Stimulated activated CD8-positive, alpha-beta memory T cell treated with anti-CD3 and anti-CD28 coated beads, Interleukin-2, amount 100 ng/mL, for 48 hours (primary cell): ENCODE results near the gene DDIAS.
A peak's percentile ranks its signal among the peaks of the same experiment; 100 is the strongest.
"Not testable (repeated sequence)": the region's sequence is repeated elsewhere in the genome, so short reads cannot be mapped to it uniquely, and the experiment has no call there.

ENCODE experiments used
- DNase-seq, 2 donors: peaks; one replicate each; pipeline ENCODE4 v3.0.0-alpha.2; 2020; ENCODE audit warnings: low read depth in 2 of 2

DDIAS gene, protein sequence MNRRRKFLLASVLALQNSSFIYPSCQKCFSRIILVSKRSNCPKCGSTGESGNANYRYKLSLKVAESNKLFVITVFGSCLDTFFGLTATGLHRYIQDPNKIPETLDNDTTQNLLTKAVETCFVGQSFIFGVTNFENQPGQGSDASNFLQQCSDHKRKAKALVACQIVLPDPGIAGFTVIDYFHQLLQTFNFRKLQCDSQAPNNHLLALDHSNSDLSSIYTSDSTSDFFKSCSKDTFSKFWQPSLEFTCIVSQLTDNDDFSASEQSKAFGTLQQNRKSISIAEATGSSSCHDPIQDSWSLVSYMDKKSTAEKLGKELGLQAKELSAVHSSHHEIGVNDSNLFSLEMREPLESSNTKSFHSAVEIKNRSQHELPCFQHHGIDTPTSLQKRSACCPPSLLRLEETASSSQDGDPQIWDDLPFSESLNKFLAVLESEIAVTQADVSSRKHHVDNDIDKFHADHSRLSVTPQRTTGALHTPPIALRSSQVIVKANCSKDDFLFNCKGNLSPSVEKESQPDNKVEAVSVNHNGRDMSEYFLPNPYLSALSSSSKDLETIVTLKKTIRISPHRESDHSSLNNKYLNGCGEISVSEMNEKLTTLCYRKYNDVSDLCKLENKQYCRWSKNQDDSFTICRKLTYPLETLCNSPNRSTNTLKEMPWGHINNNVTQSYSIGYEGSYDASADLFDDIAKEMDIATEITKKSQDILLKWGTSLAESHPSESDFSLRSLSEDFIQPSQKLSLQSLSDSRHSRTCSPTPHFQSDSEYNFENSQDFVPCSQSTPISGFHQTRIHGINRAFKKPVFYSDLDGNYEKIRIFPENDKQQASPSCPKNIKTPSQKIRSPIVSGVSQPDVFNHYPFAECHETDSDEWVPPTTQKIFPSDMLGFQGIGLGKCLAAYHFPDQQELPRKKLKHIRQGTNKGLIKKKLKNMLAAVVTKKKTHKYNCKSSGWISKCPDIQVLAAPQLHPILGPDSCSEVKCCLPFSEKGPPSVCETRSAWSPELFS

DNA sequence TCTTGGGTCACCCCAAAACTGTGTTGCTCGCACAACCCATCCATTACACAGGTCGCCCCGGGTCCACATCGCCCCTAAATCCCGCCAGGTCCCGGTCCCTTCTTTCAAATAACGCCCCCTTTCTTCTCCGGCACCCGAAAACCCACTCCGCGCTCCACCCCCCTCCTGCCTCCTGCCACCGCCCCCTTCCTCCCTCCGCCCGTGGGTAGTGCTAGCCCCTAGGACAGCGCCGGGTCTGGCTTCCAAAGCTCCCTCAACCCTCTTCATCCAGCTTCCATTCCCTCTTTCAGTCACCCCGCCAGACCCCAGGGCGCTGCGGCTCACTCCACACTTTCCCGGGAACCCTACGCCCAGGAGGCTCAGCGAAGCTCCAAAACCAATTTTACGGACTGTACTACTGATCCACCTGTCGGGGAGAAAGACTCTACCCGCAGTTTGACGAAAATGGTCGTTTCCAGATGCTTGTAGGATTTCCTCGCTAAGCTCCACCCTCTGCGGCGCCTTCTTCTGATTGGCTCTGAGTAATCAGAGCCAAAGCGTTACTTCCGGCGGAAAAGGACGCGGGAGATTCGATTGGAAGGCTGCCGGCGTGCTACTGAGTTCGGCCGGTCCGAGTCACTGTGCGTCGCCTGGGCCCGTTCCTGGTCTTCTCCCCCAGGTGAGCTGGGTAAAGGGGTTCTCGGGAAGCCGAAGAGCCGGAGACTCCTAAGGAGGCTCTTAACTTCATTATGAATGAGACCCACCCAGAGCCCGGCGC is at the start of gene DDIAS:
Gene DDIAS, plus strand, starts transcription at position 572 of the 757 bp plus-strand sequence. CDS start 13,003 bp downstream, outside the sequence.
- peak; percentile 85 to 94 for DNase-seq

DNA sequence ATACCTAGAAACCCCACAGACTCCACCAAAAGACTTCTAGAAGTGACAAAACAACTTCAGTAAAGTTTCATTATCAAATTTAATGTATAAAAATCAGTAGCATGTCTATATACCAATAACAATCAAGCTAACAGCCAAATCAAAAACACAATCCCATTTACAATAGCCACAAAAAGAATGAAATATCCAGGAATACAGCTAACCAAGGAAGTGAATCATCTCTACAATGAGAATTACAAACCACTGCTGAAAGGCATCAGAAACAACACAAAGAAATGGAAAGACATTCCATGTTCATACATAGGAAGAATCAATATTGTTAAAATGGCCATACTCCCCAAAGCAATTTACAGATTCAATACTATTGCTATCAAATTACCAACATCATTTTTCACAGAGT is 47.3 kb upstream of the DDIAS start:
- DNase-seq: no peak

DNA sequence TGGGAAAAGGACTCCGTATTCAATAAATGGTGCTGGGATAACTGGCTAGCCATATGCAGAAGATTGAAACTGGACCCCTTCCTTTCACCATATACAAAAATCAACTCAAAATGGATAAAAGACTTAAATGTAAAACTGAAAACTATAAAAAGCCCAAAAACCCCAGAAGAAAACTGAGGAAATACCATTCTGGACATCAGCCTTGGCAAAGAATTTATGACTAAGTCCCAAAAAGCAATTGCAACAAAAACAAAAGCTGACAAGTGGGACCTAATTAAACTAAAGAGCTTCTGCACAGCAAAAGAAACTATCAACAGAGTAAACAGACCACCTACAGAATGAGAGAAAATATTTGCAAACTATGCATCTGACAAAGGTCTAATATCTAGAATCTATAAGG is 46.6 kb upstream of the DDIAS start:
- not testable (repeated sequence) for DNase-seq

DNA sequence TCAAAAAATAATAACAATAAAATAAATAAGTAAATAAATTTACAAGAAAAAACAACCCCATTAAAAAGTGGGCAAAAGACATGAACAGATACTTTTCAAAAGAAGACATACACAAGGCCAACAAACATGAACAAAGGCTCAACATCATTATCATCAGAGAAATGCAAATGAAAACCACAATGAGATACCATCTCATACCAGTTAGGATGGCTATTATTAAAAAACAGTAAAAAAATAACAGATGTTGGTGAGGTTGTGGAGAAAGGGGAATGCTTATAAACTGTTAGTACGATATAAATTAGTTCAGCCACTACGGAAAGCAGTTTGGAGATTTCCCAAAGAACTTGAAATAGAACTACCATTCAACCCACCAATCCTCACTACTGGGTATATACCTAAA is 45.9 kb upstream of the DDIAS start:
- no peak for DNase-seq

DNA sequence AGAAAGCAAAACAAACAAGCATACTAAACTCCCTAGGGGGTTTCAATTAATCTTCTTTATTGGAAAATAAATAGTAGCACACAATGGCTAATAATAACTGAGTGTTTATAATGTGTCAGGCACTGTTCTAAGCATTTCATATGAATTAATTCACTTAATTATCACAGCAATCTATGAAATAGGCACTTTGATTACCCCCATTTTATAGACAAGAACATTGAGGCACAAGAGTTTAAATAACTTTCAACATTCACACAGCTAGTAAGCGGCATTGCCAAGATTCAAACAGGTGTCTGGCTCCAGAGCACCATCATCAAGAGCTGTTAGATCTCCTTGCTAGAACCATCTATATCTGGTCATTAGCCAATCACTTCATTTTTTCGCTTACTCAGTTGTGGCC is 44.4 kb upstream of the DDIAS start:
- DNase-seq: no peak

DNA sequence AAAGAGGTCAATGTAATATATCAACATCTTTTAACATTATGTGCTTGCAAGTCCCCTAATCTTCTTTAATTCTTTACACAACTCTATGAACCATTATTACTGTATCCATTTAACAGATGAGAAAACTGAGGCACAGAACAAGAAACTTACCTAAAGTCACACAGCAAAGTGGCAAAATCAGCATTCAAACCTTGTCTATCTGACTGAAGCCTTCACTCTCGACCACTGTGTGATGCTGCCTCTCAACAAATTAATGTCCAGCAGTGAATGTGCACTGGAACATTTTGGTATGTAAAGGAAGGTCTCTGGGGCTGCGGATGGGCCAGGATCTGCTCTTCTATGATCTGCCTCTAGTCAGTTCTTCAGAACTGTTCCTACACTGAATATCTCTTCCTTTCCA is 43.4 kb upstream of the DDIAS start:
- no peak for DNase-seq

DNA sequence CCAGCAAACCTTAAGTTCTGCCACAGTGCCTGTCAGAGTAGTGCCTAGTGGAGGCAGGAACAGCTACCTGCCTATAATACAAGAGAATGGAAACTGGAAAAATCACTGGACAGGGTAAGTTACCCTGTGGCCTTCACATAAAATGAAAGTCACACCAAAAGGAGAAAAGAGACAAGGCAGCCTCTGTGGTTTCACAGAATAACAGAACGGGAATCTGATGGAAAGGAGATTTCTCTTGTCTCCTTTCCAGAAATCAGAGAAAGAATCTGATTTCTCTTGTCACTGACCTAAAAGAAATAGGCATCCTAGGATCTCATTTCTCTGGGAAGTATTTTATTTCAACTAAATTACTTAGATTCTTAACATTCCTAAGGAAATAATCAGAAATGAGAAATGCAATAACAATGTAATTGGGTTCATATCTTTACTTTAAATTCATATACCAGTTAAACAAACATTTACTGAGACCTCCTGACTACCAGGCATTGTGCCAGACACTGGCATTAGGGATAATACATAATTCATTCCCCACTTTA is 42.9 kb upstream of the DDIAS start:
- DNase-seq: no peak

DNA sequence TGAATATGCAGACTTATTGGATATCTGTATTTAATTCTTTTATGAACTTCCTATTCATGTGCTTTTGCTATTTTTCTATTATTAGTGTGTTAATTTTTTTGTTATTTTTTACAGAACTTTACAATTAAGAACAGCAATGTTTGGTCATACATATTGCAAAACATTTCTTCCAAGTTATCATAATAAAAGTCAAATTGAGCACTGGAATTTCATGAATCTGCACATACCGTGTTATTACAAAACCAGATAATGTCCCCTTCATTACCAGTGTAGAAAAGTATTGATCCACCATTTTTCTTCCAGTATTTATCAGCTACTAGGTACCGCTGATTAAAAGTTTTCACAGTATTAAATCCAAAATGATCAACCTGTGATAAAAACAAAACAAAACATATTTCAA is 41.8 kb upstream of the DDIAS start:
- DNase-seq: no peak

DNA sequence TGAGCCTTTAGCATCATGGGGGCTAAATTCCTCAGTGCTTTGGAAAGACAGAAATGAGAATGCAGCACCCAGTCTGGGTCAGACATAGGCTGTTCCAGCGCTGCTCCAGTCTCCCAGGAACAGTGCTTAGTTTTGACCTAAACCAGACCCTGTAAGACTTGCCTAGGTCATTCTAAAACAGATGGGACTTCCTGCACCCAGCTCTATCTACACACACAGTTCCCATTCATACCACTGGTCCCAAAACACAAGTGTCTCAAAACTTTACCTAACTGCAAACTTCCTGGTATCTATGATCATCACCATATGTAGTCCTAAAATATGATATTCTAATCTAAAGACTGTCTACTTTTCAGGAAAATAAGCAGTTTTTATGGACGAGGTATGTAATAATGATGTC is 39.2 kb upstream of the DDIAS start:
- no peak for DNase-seq

DNA sequence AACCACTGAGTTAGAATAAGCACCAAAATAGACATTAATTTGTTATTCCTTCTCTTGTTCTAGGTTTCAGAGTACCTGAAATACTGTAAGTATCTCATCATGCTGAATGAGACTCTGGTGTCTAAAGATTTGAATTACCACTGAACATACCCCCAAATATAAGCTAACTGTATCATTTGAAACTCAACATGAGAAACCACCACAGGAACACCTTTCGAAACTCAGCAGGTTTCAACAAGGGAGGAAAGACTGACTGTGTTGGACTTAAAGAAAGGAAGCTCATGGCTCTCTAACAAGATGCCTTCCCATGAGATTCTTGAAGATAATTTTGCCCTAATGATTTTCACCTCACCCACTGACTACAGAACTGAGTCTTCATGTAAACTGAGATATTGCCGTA is 38.3 kb upstream of the DDIAS start:
- DNase-seq: no peak

DNA sequence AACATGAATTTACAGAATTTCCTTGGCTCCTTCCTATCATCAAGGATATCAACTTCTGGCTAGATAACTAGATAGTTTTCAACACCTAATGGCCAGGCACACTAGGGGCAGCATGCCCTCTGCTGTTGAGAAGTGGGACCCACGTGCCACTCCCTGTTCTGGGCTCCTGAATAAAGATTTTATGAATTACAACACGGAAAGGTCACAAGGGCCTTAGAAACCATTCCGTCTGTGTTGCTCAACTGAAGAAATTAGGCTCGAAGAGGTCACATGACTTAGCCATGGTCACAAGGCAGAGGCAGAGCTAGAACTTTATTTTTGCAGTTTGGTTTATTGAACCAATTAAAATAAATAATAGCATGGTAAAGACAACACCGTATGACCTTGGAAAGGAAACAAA is 37.3 kb upstream of the DDIAS start:
- no peak for DNase-seq

DNA sequence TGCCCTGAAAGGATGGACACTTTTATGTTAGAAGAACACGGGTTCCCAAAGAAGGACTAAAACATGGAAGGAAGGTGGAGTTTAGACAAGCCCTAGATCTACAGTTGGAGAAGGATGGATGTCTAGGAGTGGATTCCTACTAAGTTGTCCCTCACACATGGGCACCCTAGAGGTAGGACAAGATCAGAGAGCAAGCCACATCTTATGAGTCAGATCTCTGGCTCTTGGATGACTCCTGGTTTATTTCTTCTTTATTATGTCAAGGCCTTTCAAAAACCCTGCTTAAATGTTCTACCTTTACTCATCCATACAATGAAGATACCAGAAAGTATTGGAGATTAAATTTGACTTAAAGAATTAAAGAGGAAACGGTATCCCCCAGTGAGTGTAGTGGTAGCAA is 35.7 kb upstream of the DDIAS start:
- no peak for DNase-seq

DNA sequence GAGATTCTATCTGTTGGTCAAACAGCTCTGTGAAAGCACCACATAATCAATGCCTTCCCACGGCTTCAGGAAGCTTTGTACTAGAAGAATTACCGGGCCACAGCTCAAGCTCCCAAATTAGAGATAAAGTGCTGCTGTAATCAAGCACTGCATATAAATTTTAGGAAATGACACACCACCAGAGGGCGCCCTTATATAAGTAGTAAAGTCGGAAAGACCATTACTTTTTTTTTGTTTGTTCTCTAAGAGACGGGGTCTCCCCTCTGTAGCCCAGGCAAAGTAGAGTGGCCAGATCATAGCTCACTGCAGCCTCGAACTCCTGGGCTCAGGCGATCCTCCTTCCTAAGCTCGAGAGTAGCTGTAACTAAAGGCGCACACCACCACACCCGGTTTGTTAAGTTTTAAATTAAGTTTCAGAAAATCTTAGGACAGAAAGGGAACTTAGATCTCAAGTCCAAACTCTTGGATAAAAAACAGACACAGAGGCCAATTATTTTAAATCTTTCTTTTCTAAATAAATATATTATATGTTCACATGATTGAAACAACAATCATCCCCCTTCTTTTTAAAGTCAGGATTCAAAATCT is 33.9 kb upstream of the DDIAS start:
- DNase-seq: peak; percentile 49 to 55

DNA sequence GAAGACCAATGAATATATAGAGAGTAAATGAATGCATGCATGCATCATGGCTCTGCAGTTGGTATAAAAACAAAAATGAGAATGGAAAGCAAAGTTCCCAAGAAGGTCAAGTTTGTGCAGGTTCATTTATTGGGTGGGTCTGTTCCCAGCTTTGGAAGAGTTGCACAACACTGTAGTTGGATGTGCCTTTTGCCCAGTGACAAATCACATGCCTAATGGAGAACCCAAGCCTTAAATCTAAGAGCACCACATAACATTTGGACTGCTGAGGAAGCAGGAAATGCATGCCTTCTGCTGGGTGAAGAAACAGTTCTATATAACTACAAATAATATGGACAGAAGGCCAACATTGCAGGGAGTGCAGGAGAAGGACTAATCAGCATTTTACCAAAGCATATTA is 31.9 kb upstream of the DDIAS start:
- DNase-seq: no peak

DNA sequence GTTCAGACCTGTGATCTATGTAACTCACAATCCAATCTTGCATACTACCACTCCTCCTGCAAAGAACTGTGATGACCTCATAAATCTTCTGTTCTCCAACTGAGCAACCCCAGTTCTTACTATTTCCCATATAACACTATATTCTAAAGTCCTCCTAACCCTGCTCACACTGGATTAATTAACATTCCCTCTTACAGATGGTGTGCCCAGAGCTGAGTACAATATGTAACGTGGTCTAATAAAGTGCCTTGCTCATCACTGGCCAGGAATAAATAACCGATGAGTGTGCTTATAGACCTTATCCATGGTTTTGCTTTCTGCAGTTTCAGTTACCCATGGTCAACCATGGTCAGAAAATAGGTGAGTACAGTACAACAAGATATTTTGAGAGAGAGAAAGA is 29.9 kb upstream of the DDIAS start:
- DNase-seq: no peak

DNA sequence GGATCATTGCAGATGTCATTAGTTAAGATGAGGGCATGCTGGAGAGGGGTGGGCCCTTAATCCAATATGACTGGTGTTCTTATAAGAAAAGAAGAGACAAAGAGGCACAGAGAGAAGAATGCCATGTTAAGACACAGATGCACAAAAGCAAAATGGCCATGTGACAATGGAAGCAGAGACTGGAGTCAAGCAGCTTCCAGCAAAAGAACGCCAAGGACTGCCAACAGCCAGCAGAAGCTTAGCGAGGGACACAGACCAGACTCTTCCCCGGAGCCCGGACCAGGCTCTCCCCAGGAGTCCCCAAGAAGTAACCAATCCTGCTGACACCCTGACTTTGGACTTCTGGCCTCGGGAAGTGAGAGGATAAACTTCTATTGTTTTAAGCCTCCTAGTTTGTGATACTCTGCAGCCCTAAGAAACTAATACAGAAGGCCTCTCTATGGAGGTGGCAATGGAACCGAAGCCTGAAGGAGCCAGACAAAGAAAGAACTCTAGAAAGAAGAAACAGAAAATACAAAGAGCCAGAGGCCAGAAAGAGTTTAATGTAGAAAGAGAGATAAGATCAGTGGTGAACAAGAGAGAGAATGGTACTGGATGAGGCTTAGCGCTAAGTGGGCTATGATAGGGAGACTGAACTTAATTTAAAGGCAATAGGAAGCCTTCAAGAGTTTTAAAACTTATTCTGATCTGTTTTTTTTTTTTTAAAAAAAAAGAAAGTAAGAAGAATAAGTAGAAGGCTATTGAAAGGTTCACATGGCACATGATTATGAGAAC is 29.0 kb upstream of the DDIAS start:
- DNase-seq: no peak

DNA sequence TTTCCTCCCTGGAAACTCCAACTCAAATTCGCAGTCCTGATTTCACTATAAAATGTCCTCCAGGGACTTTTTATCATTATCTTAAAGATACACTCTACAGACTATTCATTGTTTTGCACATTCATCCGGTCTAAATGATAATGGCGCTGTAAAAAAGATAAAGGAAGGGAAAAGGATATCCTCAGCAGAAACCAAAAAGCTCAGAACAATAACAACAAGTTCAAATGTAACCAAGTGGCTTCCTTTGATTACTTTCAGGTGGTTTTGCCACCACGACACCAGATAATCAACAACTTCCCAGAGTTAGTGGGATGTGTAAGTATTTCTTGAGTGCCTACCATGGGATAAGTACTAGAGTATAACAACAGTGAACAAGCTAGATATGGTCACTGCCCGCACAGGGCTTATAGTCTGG is 27.6 kb upstream of the DDIAS start:
- no peak for DNase-seq

DNA sequence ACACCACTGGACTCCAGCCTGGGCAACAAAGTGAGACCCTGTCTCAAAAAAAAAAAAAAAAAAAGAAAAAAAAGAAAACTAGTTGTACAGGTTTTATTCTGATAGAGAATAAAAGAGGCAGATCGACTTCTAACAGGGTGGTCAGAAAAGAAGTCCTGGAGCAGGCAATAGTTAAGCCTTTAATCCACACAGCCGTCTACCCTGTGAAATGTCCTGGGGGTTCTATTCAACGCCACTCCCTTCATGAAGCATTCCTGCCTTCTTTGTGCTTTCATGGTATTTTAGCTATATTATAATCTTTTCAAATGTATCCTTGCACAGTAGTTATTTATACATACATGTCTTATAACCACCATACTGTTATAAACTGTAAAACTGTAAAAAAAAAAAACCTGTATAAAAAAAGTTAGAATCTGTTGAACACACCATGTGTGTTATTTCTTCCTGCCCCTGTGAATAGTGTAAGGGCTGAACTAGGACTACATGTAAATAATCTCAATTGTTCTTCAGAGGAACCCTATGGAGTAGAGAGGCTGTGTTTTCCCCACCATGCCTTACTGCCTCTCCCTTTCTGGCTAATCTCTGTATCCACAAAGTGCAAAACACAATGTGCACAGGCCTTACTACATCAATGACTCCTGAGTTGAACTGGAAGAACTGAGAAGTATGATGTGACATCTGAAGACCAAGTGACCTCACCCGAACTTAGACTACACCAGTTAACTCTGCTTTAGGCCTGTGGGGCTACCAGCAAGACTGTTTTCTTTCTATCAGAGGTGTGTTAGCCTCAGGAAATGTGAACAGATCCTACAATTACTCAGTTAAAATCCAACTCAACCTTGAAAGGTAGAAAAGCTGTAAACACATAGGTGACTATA is 26.7 kb upstream of the DDIAS start:
- no peak for DNase-seq

DNA sequence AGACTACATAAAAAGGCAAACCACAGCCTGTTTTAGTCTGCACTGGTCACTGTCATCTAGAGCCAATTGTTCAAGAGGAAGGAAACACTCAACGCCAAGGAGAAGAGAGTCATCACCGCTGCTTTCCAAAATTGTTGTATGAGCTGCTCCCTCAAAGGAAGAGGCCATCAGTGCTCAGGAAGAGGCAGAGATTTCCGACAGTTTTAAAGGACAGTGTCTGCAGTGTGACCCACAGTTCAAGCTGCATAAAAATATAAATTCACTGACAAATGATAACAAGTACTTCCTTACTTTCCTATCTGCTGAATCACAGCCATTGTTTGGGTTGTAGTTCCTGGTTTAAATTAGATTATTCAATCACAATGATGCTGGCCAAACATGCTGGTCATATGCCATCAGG is 17.7 kb upstream of the DDIAS start:
- DNase-seq: no peak
